Heart left ventricle (tissue), 16 donors: ENCODE measurements around the gene ADGRB3. TPM values are rescaled to one million over a fixed set of nuclear protein-coding genes. Genes with fewer than 3 reads are reported as not detected.

ENCODE experiments used
- ATAC-seq, 4 donors: fragments of 200-7000 bp; cut with Tn5 transposase; one replicate each; pipeline ENCODE4 v1.9.1; 2020 to 2022; ENCODE audit warnings: moderate library complexity in 4 of 4, mild to moderate bottlenecking in 3 of 4, moderate number of reproducible peaks in 1 of 4
- DNase-seq, 5 donors: peaks; one replicate each; pipeline ENCODE4 v3.0.0-alpha.2; 2020
- H3K27ac ChIP-seq, 12 donors: fragments of 200-600 bp; sonication (generic) in 4 of 12; one replicate each; pipeline versions ENCODE4 v1.5.0 to v1.8.0; 2016 to 2022; ENCODE audit warnings: mild to moderate bottlenecking in 2 of 12
- H3K27me3 ChIP-seq, 9 donors: fragments of 200-600 bp; sonication (generic) in 2 of 9; one replicate each; pipeline versions ENCODE4 v1.5.1 to v1.8.0; 2016 to 2022; ENCODE audit warnings: mild to moderate bottlenecking in 3 of 9
- H3K36me3 ChIP-seq, 9 donors: fragments of 200-600 bp; sonication (generic) in 2 of 9; one replicate each; pipeline versions ENCODE4 v1.5.0 to v1.8.0; 2018 to 2022; ENCODE audit warnings: mild to moderate bottlenecking in 2 of 9
- H3K4me1 ChIP-seq, 12 donors: fragments of 200-600 bp; sonication (generic) in 4 of 12; one replicate each; pipeline versions ENCODE4 v1.5.0 to v1.8.0; 2016 to 2022; ENCODE audit warnings: mild to moderate bottlenecking in 3 of 12
- H3K4me3 ChIP-seq, 12 donors: fragments of 200-600 bp; sonication (generic) in 4 of 12; one replicate each; pipeline versions ENCODE4 v1.5.0 to v1.8.0; 2017 to 2022; ENCODE audit warnings: mild to moderate bottlenecking in 9 of 12, moderate library complexity in 4 of 12
- H3K9me3 ChIP-seq, 12 donors: fragments of 200-600 bp; sonication (generic) in 4 of 12; one replicate each; pipeline versions ENCODE4 v1.5.0 to v1.8.0; 2016 to 2022; ENCODE audit warnings: mild to moderate bottlenecking in 1 of 12
- CTCF ChIP-seq, 12 donors: fragments of 200-600 bp; sonication (generic) in 4 of 12; IDR thresholded peaks; one replicate each; pipeline versions ENCODE4 v1.5.0 to v1.8.0; 2018 to 2022; ENCODE audit warnings: antibody characterized with exemption in 12 of 12, mild to moderate bottlenecking in 5 of 12
- POLR2A ChIP-seq, 2 donors: fragments of 450-650 bp; IDR thresholded peaks; one replicate each; pipeline ENCODE4 v1.6.1; 2017; ENCODE audit warnings: antibody characterized with exemption in 2 of 2, mild to moderate bottlenecking in 2 of 2, moderate library complexity in 2 of 2
- WGBS, 4 donors: extraction: QIAGEN DNeasy Blood & Tissue Kit in 2 of 4; methylation state at CpG; one replicate each; pipeline versions ENCODE4 v1.1.5 to v1.1.7; 2013 to 2018; 5-methylcytosine and 5-hydroxymethylcytosine counted together
- intact Hi-C, 10 donors: fragments of 100-400 bp; cut with DNase I; formaldehyde crosslinking; loops; one replicate each; pipeline versions ENCODE4 v1.11.1 to v1.14.2; 2022
- polyA plus RNA-seq, 2 donors: library from polyadenylated mRNA; stranded (reverse); fragments of 200-250 nt; gene quantifications; one replicate each; pipeline ENCODE4 v1.2.3, GENCODE V29; 2013
- total RNA-seq, 9 donors: library from RNA; depleted of rRNA in 2 of 9; stranded (reverse); fragments of >200 nt in 2 of 9; fragmentation: NEBNext Ultra II Directional in 3 of 9; extraction: Animal tissue kit (Norgen Biotek cat#: 25700) in 3 of 9; gene quantifications; one replicate each; pipeline versions ENCODE4 v1.1.0 to v1.2.4, GENCODE V29; 2016 to 2023
- donor health status: ischemic (EF 13 %, LVEDD 7.1; RV severe dilation, severe dysfunction).
- donor health status: healthy with polysubstance abuse.
- donor health status: DM: no; HTN: yes; CAD: no.
- donor health status: DM: no; HTN: no; CAD: no.
- donor health status: ischemic (EF 25% LVEDD 6.9; RV normal size, moderate dysfunction).
- donor health status: ischemic (EF 25% LVEDD 5.7; RV mildly dilated, moderate dysfunction).
- donor health status: healthy.
- donor health status: DM: yes; HTN: yes; CAD: no.
- donor health status: ischemic (EF 35%, LVEDD 5.7; RV mildly dilated, moderate dysfunction).
- donor health status: nonischemic (EF 11% LVEDD 7.7; RV severe dilation, severe dysfunction).
- donor health status: DM: yes; HTN: yes; CAD: no.
- donor health status: PGD.
- donor health status: ischemic (EF 29% LVEDD 5.4; RV normal size, mild dysfunction).
- donor health status: nonischemic (EF 23%, LVEDD 6.1; RV moderate dilation, normal function).

The ADGRB3 gene
- total and polyA plus RNA-seq, 11 donors, result 0.51 to 2.5 (median 1.1) TPM

- no peak for DNase-seq
- intact Hi-C loops, result no loop called here
- no peak overlapping the region for H3K27ac ChIP-seq
These were observed 256.3 kb downstream of the ADGRB3 start for GRCh38 chr6:68891419-68891818.

GRCh38 chr6:68892452-68892851 is 257.4 kb downstream of the ADGRB3 start:
- Histone ChIP-seq H3K27me3 (no peaks in the 10 kb centered on the region), H3K36me3 (no peaks in the 10 kb centered on the region), H3K4me1 (no peaks in the 10 kb centered on the region), H3K27ac (no peak overlapping the region), H3K4me3 (no peak overlapping the region), H3K9me3 (no peaks in the 10 kb centered on the region)
- DNase-seq, result no peak
- peak in 1 of 4 donors; percentile 65 for ATAC-seq
- TF ChIP-seq POLR2A (IDR thresholded peaks at IDR 0.05) (no peak), CTCF (IDR thresholded peaks at IDR 0.05) (no peak)
- intact Hi-C loops, result no loop called here
- 80 to 82% (median 81%) methylated on average over 3 of the region's 3 CpGs for WGBS, 4 donors

More at GRCh38 chr6:68891419-68891818, 256.3 kb downstream of the ADGRB3 start:
- ATAC-seq, result no peak
- TF ChIP-seq CTCF (IDR thresholded peaks at IDR 0.05) (no peak), POLR2A (IDR thresholded peaks at IDR 0.05) (no peak)
- no peak overlapping the region for H3K4me3 ChIP-seq
- H3K36me3 ChIP-seq, result no peaks in the 10 kb centered on the region
- no peaks in the 10 kb centered on the region for H3K4me1 ChIP-seq
- no peaks in the 10 kb centered on the region for H3K27me3 ChIP-seq
- no peaks in the 10 kb centered on the region for H3K9me3 ChIP-seq

GRCh38 chr6:68895929-68896328 is 260.8 kb downstream of the ADGRB3 start:
- intact Hi-C loops, result no loop called here
- TF ChIP-seq CTCF (IDR thresholded peaks at IDR 0.05) (no peak), POLR2A (IDR thresholded peaks at IDR 0.05) (no peak)
- Histone ChIP-seq H3K4me1 (no peaks in the 10 kb centered on the region), H3K9me3 (no peaks in the 10 kb centered on the region), H3K27me3 (no peaks in the 10 kb centered on the region), H3K27ac (no peak overlapping the region), H3K4me3 (no peak overlapping the region), H3K36me3 (no peaks in the 10 kb centered on the region)
- DNase-seq (no peak), ATAC-seq (no peak)
- WGBS, 4 donors, result 42 to 62% (median 55%) methylated on average over 1 of the region's 1 CpG

GRCh38 chr6:68901044-68901443 is 266.0 kb downstream of the ADGRB3 start:
- H3K27ac ChIP-seq, result no peak overlapping the region
- intact Hi-C loops, result no loop called here
- no peaks in the 10 kb centered on the region for H3K4me1 ChIP-seq
- H3K9me3 ChIP-seq, result no peaks in the 10 kb centered on the region
- no peak overlapping the region for H3K4me3 ChIP-seq
- no peaks in the 10 kb centered on the region for H3K27me3 ChIP-seq
- DNase-seq, result no peak
- 77 to 94% (median 88%) methylated on average over 1 of the region's 1 CpG for WGBS, 4 donors
- no peak for ATAC-seq
- no peaks in the 10 kb centered on the region for H3K36me3 ChIP-seq
- TF ChIP-seq POLR2A (IDR thresholded peaks at IDR 0.05), result no peak
- TF ChIP-seq CTCF (IDR thresholded peaks at IDR 0.05), result no peak
